ENCODE results near the gene TBX15. TPM values are rescaled to one million over a fixed set of nuclear protein-coding genes. Genes with fewer than 3 reads are reported as not detected.

The TBX15 gene
- total and polyA plus RNA-seq, 2 experiments from 2014 or later, result 0.21 TPM; not detected in 1

GRCh38 chr1:118977600-118977999, 10.5 kb downstream of the TBX15 start (continued):
- no peak for TF ChIP-seq ZNF331 (CRISPR knock-in tag; IDR thresholded peaks at IDR 0.05; ENCODE audit: low read depth)
- no peak for TF ChIP-seq ETS1 (IDR thresholded peaks at IDR 0.05)
- TF ChIP-seq EZH2 (IDR thresholded peaks at IDR 0.05; ENCODE audit: low read depth, unreplicated experiment), result no peak

- H3K4me2 ChIP-seq, result no peak overlapping the region
- no peaks in the 10 kb centered on the region for H3F3A ChIP-seq (replicated peaks; ENCODE audit: low read depth)
- H3K27ac ChIP-seq (ENCODE audit: low read depth), result no peak overlapping the region
- H3K27me3 ChIP-seq (ENCODE audit: insufficient read depth), result peaks cover 64% of the 10 kb centered on the region
- no peak overlapping the region for H3K4me3 Mint-ChIP-seq
- no peaks in the 10 kb centered on the region for H4K20me1 ChIP-seq (replicated peaks; ENCODE audit: insufficient read depth)
- ATAC-seq (no peak), DNase-seq (ENCODE audit: low spot score) (no peak)
- peaks cover 2% of the 10 kb centered on the region; the same call in 1 of the 3 replicates for H3K9me3 Mint-ChIP-seq
- no peak for TF ChIP-seq EZH2phosphoT487 (IDR thresholded peaks at IDR 0.05; ENCODE audit: unreplicated experiment)
- no peak for TF ChIP-seq NANOG (IDR thresholded peaks at IDR 0.05; ENCODE audit: borderline replicate concordance)
- no peak for TF ChIP-seq ZNF331 (CRISPR knock-in tag; IDR thresholded peaks at IDR 0.05; ENCODE audit: low read depth)
- no peak for TF ChIP-seq CTCF (conservative IDR thresholded peaks at IDR 0.05; ENCODE audit: low read depth in 2 of 2)
- no peak for TF ChIP-seq STAT1 (IDR thresholded peaks at IDR 0.05; ENCODE audit: unreplicated experiment)
- TF ChIP-seq REST (IDR thresholded peaks at IDR 0.05; ENCODE audit: unreplicated experiment), result no peak
- no peak for TF ChIP-seq EZH2 (IDR thresholded peaks at IDR 0.05; ENCODE audit: low read depth, unreplicated experiment)
- TF ChIP-seq JUNB (IDR thresholded peaks at IDR 0.05; ENCODE audit: unreplicated experiment), result no peak
- TF ChIP-seq ETS1 (IDR thresholded peaks at IDR 0.05), result no peak
- TF ChIP-seq ZNF462 (CRISPR knock-in tag; IDR thresholded peaks at IDR 0.05), result no peak
- no peak for TF ChIP-seq POLR2AphosphoS5 (IDR thresholded peaks at IDR 0.05; ENCODE audit: low read depth)
- H3K4me3 ChIP-seq, result no peak overlapping the region
- H3K4me1 ChIP-seq (ENCODE audit: insufficient read depth), result peaks cover 10% of the 10 kb centered on the region; the same call in 1 of the 2 replicates
- no peaks in the 10 kb centered on the region for H3K36me3 Mint-ChIP-seq (ENCODE audit: low read depth)
- no peak overlapping the region for H2AFZ ChIP-seq
- H3K9me2 ChIP-seq (ENCODE audit: insufficient read depth), result no peaks in the 10 kb centered on the region
- H3K27me3 Mint-ChIP-seq (ENCODE audit: insufficient read depth, low read depth, poor library complexity), result peaks cover 42% of the 10 kb centered on the region
- peaks cover 4% of the 10 kb centered on the region; the same call in 2 of the 3 replicates for H3K4me1 Mint-ChIP-seq
- H3K27ac Mint-ChIP-seq, result no peak overlapping the region
- no peaks in the 10 kb centered on the region for H3K79me2 ChIP-seq (replicated peaks; ENCODE audit: insufficient read depth)
- H3K36me3 ChIP-seq (ENCODE audit: insufficient read depth), result no peaks in the 10 kb centered on the region
These were observed 13.5 kb downstream of the TBX15 start for GRCh38 chr1:118974661-118975060.

Measured in GM23338 (cell line).